MG63 (cell line): ENCODE measurements around the gene CFAP74. TPM values are rescaled to one million over a fixed set of nuclear protein-coding genes. Genes with fewer than 3 reads are reported as not detected.

Source experiments
- DNase-seq: peaks from one replicate; pipeline ENCODE4 v3.0.0-alpha.2; 2020
- H3K27me3 ChIP-seq: fragments of 250-450 bp; sonication (Bioruptor Pico); 2 replicates; pipeline ENCODE4 v1.5.1; 2020; ENCODE audit warnings: mild to moderate bottlenecking, moderate library complexity
- H3K36me3 ChIP-seq: fragments of 250-450 bp; sonication (Bioruptor Pico); 2 replicates; pipeline ENCODE4 v1.5.1; 2020; ENCODE audit warnings: mild to moderate bottlenecking, moderate library complexity
- H3K4me3 ChIP-seq: fragments of 250-450 bp; sonication (Bioruptor Pico); 2 replicates; pipeline ENCODE4 v1.5.1; 2020; ENCODE audit warnings: mild to moderate bottlenecking, moderate library complexity
- H3K9me3 ChIP-seq: fragments of 250-450 bp; sonication (Bioruptor Pico); 2 replicates; pipeline ENCODE4 v1.5.1; 2020; ENCODE audit warnings: mild to moderate bottlenecking, moderate library complexity
- total RNA-seq: library from RNA; depleted of rRNA; stranded (reverse); fragments of >200 nt; shearing (Covaris generic); gene quantifications from 2 replicates; pipeline ENCODE4 v1.2.3, GENCODE V29; 2014; ENCODE audit warnings: low replicate concordance

CFAP74 gene
- total RNA-seq, 1 experiment from 2014 or later: 0.20 TPM

GRCh38 chr1:1971017-1971416 lies 32.6 kb downstream of the CFAP74 start:
- H3K9me3 ChIP-seq: peaks cover 3% of the 10 kb centered on the region; the same call in 1 of the 2 replicates
- DNase-seq: no peak
- H3K36me3 ChIP-seq: no peaks in the 10 kb centered on the region
- H3K27me3 ChIP-seq: no peaks in the 10 kb centered on the region
- no peak overlapping the region for H3K4me3 ChIP-seq

GRCh38 chr1:1969953-1970716 lies 33.5 kb downstream of the CFAP74 start:
- H3K27me3 ChIP-seq: no peaks in the 10 kb centered on the region
- no peak overlapping the region for H3K4me3 ChIP-seq
- DNase-seq: no peak
- no peaks in the 10 kb centered on the region for H3K36me3 ChIP-seq
- H3K9me3 ChIP-seq: no peaks in the 10 kb centered on the region

- Histone ChIP-seq H3K4me3 (no peak overlapping the region), H3K36me3 (no peaks in the 10 kb centered on the region)
- DNase-seq: no peak
Observed at GRCh38 chr1:1969505-1969900, 34.1 kb downstream of the CFAP74 start.

GRCh38 chr1:1968767-1969504 lies 34.6 kb downstream of the CFAP74 start:
- H3K36me3 ChIP-seq: no peaks in the 10 kb centered on the region
- no peaks in the 10 kb centered on the region for H3K9me3 ChIP-seq
- no peaks in the 10 kb centered on the region for H3K27me3 ChIP-seq
- DNase-seq: peak; percentile 87
- H3K4me3 ChIP-seq: no peak overlapping the region

More at GRCh38 chr1:1969505-1969900, 34.1 kb downstream of the CFAP74 start:
- Histone ChIP-seq H3K27me3 (no peaks in the 10 kb centered on the region), H3K9me3 (no peaks in the 10 kb centered on the region)

- H3K4me3 ChIP-seq: no peak overlapping the region
- no peaks in the 10 kb centered on the region for H3K9me3 ChIP-seq
- DNase-seq: no peak
- H3K36me3 ChIP-seq: no peaks in the 10 kb centered on the region
- H3K27me3 ChIP-seq: no peaks in the 10 kb centered on the region
Observed at GRCh38 chr1:1967879-1968278, 35.7 kb downstream of the CFAP74 start.

GRCh38 chr1:1967151-1967550 lies 36.4 kb downstream of the CFAP74 start:
- DNase-seq: no peak
- H3K4me3 ChIP-seq: no peak overlapping the region
- no peaks in the 10 kb centered on the region for H3K27me3 ChIP-seq
- H3K36me3 ChIP-seq: no peaks in the 10 kb centered on the region
- H3K9me3 ChIP-seq: no peaks in the 10 kb centered on the region

GRCh38 chr1:1966071-1966740 lies 37.4 kb downstream of the CFAP74 start:
- Histone ChIP-seq H3K27me3 (no peaks in the 10 kb centered on the region), H3K9me3 (no peaks in the 10 kb centered on the region), H3K4me3 (no peak overlapping the region), H3K36me3 (no peaks in the 10 kb centered on the region)
- no peak for DNase-seq

GRCh38 chr1:1965546-1965945 lies 38.0 kb downstream of the CFAP74 start:
- Histone ChIP-seq H3K27me3 (no peaks in the 10 kb centered on the region), H3K4me3 (no peak overlapping the region), H3K9me3 (no peaks in the 10 kb centered on the region), H3K36me3 (no peaks in the 10 kb centered on the region)
- DNase-seq: no peak

GRCh38 chr1:1964811-1965210 lies 38.8 kb downstream of the CFAP74 start:
- Histone ChIP-seq H3K4me3 (no peak overlapping the region), H3K9me3 (no peaks in the 10 kb centered on the region), H3K27me3 (peaks cover 5% of the 10 kb centered on the region; the same call in 1 of the 2 replicates), H3K36me3 (no peaks in the 10 kb centered on the region)
- no peak for DNase-seq

GRCh38 chr1:1963570-1963969 lies 40.0 kb downstream of the CFAP74 start:
- Histone ChIP-seq H3K4me3 (no peak overlapping the region), H3K36me3 (no peaks in the 10 kb centered on the region), H3K27me3 (peaks cover 5% of the 10 kb centered on the region; the same call in 1 of the 2 replicates), H3K9me3 (no peaks in the 10 kb centered on the region)
- DNase-seq: no peak

- no peak for DNase-seq
- Histone ChIP-seq H3K27me3 (peaks cover 5% of the 10 kb centered on the region; the same call in 1 of the 2 replicates), H3K36me3 (no peaks in the 10 kb centered on the region), H3K4me3 (no peak overlapping the region), H3K9me3 (no peaks in the 10 kb centered on the region)
Observed at GRCh38 chr1:1962752-1963151, 40.8 kb downstream of the CFAP74 start.

- Histone ChIP-seq H3K4me3 (no peak overlapping the region), H3K27me3 (peaks cover 5% of the 10 kb centered on the region; the same call in 1 of the 2 replicates)
- no peak for DNase-seq
Observed at GRCh38 chr1:1960480-1961196, 42.9 kb downstream of the CFAP74 start.

GRCh38 chr1:1959840-1960479 lies 43.6 kb downstream of the CFAP74 start:
- Histone ChIP-seq H3K9me3 (no peaks in the 10 kb centered on the region), H3K36me3 (no peaks in the 10 kb centered on the region), H3K4me3 (no peak overlapping the region), H3K27me3 (peaks cover 5% of the 10 kb centered on the region; the same call in 1 of the 2 replicates)
- peak; percentile 89 for DNase-seq

More at GRCh38 chr1:1960480-1961196, 42.9 kb downstream of the CFAP74 start:
- Histone ChIP-seq H3K36me3 (no peaks in the 10 kb centered on the region), H3K9me3 (no peaks in the 10 kb centered on the region)

- Histone ChIP-seq H3K36me3 (no peaks in the 10 kb centered on the region), H3K4me3 (no peak overlapping the region), H3K27me3 (peaks cover 5% of the 10 kb centered on the region; the same call in 1 of the 2 replicates), H3K9me3 (no peaks in the 10 kb centered on the region)
- no peak for DNase-seq
Observed at GRCh38 chr1:1959459-1959839, 44.1 kb downstream of the CFAP74 start.

GRCh38 chr1:1958071-1958541 lies 45.5 kb downstream of the CFAP74 start:
- no peak for DNase-seq
- H3K4me3 ChIP-seq: no peak overlapping the region
- H3K9me3 ChIP-seq: no peaks in the 10 kb centered on the region
- H3K27me3 ChIP-seq: peaks cover 5% of the 10 kb centered on the region; the same call in 1 of the 2 replicates
- no peaks in the 10 kb centered on the region for H3K36me3 ChIP-seq

GRCh38 chr1:1957533-1957961 lies 46.0 kb downstream of the CFAP74 start:
- no peak for DNase-seq
- Histone ChIP-seq H3K36me3 (no peaks in the 10 kb centered on the region), H3K9me3 (no peaks in the 10 kb centered on the region), H3K27me3 (peaks cover 5% of the 10 kb centered on the region; the same call in 1 of the 2 replicates), H3K4me3 (no peak overlapping the region)
